NOMO-1 treated with dmso at 0.1 percent for 144 hours (cell line): ENCODE results near the gene HBD.
"Not testable (repeated sequence)": the region's sequence is repeated elsewhere in the genome, so short reads cannot be mapped to it uniquely, and the experiment has no call there.

Experiments used
- DNase-seq: peaks from one replicate; lab custom pipeline; 2025; ENCODE audit not compliant: unreplicated experiment; lab: John Stamatoyannopoulos, UW

HBD gene

GRCh38 chr11:5234381-5234834, at the start of gene HBD:
HBD (minus strand) TSS chr11:5234483; CDS start chr11:5234433, 50 bp downstream.
- no peak for DNase-seq

- DNase-seq, result no peak
Measured at GRCh38 chr11:5283882-5284281, 49.6 kb upstream of the HBD start.

GRCh38 chr11:5283086-5283485, 48.8 kb upstream of the HBD start:
- DNase-seq, result no peak

GRCh38 chr11:5282628-5283027, 48.3 kb upstream of the HBD start:
- DNase-seq, result no peak

- DNase-seq, result no peak
Measured at GRCh38 chr11:5281596-5281995, 47.3 kb upstream of the HBD start.

- DNase-seq, result peak; percentile 34
Measured at GRCh38 chr11:5280582-5281102, 46.4 kb upstream of the HBD start.

- DNase-seq, result no peak
Measured at GRCh38 chr11:5279471-5280090, 45.3 kb upstream of the HBD start.

- no peak for DNase-seq
Measured at GRCh38 chr11:5277807-5278382, 43.6 kb upstream of the HBD start.

- DNase-seq, result no peak
Measured at GRCh38 chr11:5276697-5277096, 42.4 kb upstream of the HBD start.

- DNase-seq, result no peak
Measured at GRCh38 chr11:5275369-5276110, 41.3 kb upstream of the HBD start.

GRCh38 chr11:5274395-5274794, 40.1 kb upstream of the HBD start:
- no peak for DNase-seq

GRCh38 chr11:5272395-5273017, 38.2 kb upstream of the HBD start:
- no peak for DNase-seq

- no peak for DNase-seq
Measured at GRCh38 chr11:5269715-5270147, 35.4 kb upstream of the HBD start, which contains the start of gene HBE1. HBE1 (minus strand) TSS chr11:5269945; CDS start chr11:5269890, 55 bp downstream.

- no peak for DNase-seq
Measured at GRCh38 chr11:5267033-5267563, 32.8 kb upstream of the HBD start.

- no peak for DNase-seq
Measured at GRCh38 chr11:5266609-5267008, 32.3 kb upstream of the HBD start.

GRCh38 chr11:5265832-5266231, 31.5 kb upstream of the HBD start:
- DNase-seq, result no peak

GRCh38 chr11:5258543-5259262, 24.4 kb upstream of the HBD start:
- no peak for DNase-seq

- no peak for DNase-seq
Measured at GRCh38 chr11:5257296-5257695, 23.0 kb upstream of the HBD start.

GRCh38 chr11:5254646-5255413, 20.5 kb upstream of the HBD start, which contains the start of gene HBG2:
HBG2 (minus strand) TSS chr11:5254781; CDS start chr11:5254728, 53 bp downstream.
- DNase-seq, result not testable (repeated sequence)

- DNase-seq, result not testable (repeated sequence)
Measured at GRCh38 chr11:5254023-5254422, 19.7 kb upstream of the HBD start.
